COLO668 (cell line): ENCODE data around the gene EIF4E2.
A peak's percentile ranks its signal among the peaks of the same experiment; 100 is the strongest.
"Not testable (repeated sequence)": the region's sequence is repeated elsewhere in the genome, so short reads cannot be mapped to it uniquely, and the experiment has no call there.

Experiments used
- DNase-seq: peaks from one replicate; lab custom pipeline; 2025; ENCODE audit not compliant: unreplicated experiment; lab: John Stamatoyannopoulos, UW

The EIF4E2 gene

DNA sequence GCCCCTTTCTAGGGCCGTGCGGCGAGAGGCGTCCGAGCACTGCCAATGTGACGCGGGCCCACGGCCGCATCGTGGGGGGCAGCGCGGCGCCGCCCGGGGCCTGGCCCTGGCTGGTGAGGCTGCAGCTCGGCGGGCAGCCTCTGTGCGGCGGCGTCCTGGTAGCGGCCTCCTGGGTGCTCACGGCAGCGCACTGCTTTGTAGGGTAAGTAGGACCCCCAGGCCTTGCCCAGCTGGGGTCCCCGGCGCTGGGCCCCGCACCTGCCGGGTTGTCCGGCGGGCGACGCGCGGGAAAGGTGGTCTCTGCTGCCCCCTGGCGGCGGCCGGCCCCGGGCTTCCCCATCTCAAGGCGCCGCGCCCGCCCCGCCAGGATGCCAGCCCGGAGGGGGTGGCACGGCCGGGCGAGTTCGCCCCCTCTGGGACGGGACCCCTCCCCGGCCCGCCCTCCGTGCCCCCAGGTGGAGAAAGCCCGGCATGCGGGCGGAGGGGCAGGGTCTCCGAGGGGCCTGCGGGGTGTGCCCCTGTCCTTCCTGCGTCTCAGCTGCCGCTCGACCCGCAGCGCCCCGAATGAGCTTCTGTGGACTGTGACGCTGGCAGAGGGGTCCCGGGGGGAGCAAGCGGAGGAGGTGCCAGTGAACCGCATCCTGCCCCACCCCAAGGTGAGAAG lies 28.4 kb upstream of the EIF4E2 start:
- peak; percentile 39 for DNase-seq

DNA sequence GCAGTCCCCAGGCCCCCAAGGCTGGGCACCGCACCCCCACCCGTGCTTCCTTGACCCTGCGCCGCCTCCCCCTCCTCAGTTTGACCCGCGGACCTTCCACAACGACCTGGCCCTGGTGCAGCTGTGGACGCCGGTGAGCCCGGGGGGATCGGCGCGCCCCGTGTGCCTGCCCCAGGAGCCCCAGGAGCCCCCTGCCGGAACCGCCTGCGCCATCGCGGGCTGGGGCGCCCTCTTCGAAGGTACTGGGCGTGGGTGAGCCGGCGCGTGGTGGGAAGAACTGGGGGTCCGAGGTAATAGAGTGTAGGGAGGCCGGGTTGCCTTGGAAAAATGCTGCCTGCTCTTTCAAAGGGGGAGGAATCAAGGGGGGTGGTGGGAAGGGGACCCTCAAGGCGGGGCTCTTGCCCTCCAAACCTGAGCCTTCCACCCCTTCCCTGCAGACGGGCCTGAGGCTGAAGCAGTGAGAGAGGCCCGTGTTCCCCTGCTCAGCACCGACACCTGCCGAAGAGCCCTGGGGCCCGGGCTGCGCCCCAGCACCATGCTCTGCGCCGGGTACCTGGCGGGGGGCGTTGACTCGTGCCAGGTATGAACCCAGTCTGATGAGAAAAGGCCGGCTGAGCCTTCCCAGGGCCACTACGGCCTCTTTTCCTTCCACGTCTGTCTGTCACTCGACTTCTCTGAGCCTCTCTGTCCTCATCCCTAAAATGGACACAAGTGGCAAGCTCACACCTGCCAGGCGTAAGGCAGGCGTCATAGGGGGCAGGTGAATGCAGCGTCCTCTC lies 27.7 kb upstream of the EIF4E2 start:
- DNase-seq = no peak

DNA sequence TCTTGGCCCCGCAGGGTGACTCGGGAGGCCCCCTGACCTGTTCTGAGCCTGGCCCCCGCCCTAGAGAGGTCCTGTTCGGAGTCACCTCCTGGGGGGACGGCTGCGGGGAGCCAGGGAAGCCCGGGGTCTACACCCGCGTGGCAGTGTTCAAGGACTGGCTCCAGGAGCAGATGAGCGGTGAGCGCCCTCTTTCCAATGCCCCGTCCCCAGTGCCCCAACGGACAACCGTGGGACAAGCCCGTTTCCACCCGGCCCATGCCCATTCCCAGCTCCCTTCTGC lies 27.1 kb upstream of the EIF4E2 start:
- DNase-seq = no peak

DNA sequence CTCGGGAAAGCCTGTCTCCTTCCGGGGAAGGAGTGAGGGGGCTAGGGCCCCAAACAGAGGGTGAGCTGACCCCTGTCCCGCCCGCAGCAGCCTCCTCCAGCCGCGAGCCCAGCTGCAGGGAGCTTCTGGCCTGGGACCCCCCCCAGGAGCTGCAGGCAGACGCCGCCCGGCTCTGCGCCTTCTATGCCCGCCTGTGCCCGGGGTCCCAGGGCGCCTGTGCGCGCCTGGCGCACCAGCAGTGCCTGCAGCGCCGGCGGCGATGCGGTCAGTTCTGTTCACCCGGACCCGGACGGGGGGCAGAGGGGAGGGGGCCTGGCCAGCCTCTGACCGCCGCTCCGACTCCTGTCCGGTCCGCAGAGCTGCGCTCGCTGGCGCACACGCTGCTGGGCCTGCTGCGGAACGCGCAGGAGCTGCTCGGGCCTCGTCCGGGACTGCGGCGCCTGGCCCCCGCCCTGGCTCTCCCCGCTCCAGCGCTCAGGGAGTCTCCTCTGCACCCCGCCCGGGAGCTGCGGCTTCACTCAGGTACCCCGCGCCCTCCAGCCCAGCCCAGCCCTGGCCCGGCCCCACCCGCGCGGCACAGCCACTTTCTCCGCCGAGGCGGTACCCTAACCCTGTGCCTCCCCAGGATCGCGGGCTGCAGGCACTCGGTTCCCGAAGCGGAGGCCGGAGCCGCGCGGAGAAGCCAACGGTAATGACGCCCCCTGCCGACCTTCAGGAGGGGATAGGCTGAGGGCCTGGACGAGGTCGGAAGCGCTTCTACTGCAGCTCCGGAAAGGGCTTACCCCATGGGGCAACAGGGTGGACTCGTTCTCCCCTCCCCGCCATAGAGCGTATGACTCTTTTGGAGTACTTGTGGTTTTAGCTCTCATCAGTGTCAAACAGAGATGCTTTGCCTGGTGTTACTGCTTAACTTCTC lies 26.5 kb upstream of the EIF4E2 start:
- DNase-seq = peak; percentile 40

DNA sequence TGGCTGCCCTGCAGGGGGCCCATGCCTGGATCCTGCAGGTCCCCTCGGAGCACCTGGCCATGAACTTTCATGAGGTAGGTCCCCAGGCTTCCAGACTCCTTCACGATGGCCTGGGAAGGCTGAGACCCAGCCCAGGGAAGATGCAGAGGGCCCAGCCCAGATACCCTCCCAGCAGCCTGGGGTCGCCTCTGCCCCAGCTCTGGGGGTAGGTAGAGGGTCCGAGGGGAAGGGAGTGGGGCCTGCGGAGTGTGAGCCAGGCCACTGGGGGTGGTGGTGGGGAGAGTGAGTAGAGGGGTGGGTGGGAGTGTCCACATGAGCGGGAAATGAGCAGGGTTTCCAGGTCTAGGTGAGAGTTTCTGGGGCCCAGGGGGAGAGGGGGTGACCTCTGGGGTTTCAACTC lies 25.7 kb upstream of the EIF4E2 start:
- no peak for DNase-seq

DNA sequence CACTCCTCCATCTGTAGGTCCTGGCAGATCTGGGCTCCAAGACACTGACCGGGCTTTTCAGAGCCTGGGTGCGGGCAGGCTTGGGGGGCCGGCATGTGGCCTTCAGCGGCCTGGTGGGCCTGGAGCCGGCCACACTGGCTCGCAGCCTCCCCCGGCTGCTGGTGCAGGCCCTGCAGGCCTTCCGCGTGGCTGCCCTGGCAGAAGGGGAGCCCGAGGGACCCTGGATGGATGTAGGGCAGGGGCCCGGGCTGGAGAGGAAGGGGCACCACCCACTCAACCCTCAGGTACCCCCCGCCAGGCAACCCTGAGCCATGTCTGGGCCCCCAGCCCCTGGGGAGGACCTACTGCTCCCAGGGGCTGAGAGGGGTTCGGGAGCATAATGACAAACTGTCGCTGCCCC lies 25.3 kb upstream of the EIF4E2 start:
- DNase-seq = no peak

DNA sequence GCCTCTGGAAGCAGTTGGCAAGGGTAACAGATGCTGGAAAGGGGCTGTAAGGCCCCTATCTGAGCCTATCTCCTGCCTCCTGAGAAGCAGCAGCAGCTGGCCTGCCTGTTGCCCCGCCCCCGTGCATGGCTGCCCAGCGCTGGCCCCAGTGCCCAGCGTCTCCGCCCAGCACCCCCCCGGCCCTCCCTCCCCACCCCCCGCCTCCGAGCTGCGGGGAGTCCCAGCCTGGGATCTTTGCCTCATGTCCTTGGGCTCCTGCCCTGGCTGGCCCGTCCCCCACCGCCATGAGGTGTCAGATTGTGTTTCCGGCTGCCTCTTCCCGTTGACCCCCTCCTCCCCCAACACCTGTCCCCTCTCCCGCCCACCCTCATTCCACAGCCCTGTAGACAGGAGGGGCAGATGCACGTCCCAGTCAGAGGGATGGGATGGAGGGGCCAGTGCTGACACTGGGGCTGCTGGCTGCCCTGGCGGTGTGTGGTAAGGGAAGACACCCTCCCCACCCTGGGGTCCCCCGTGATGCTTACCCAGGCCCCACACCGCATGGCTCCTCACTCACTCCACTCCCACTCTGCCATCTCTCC lies 24.6 kb upstream of the EIF4E2 start, which contains the start of gene CHRND:
TSS of gene CHRND (plus strand) at position 370 of the 581 bp plus-strand sequence. CDS start at position 426, 56 bp downstream.
- DNase-seq = no peak

DNA sequence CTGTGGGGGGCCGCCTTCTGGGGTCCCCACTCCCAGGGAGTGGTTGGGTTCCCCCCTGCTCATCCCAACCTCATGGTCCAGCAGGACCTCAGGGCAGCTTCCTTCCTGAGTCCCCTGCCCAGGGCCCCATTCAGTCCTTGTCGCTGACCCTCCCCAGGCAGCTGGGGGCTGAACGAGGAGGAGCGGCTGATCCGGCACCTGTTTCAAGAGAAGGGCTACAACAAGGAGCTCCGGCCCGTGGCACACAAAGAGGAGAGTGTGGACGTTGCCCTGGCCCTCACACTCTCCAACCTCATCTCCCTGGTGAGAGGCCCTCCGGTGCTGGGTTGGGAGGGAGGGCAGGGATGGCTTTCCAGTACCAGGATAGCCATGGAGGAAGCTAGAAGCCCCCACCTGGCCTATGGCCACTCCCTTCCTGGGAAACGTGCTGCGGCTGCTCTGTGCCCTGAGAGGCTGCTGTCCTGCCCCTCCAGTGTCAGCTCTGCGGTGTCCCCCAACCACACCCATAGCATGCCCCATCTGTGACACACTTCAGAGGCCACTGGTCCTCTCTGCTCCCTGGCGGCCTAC lies 24.0 kb upstream of the EIF4E2 start:
- no peak for DNase-seq

DNA sequence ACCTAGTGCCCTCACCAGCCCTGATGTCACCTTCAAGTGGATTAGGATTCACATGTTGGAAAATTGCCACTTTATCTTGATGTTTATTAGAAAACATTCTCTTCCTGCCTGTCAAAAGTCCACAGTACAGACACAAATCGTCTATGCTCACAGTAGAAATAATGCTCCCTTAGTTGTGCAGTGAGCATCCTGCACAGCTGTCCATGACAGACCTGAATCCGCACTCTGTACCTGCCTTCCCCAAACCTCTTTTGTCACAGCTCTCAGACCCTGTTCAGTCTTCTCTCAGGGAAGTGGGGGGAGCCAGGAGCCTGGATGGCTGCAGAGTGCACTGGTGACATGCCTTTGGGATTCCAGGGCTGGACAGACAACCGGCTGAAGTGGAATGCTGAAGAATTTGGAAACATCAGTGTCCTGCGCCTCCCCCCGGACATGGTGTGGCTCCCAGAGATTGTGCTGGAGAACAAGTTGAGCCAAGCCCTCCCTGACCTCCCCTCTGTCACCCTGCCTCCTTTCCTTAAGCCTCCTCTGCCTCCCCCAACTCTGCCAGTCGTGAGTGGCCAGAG lies 22.5 kb upstream of the EIF4E2 start:
- DNase-seq = no peak

DNA sequence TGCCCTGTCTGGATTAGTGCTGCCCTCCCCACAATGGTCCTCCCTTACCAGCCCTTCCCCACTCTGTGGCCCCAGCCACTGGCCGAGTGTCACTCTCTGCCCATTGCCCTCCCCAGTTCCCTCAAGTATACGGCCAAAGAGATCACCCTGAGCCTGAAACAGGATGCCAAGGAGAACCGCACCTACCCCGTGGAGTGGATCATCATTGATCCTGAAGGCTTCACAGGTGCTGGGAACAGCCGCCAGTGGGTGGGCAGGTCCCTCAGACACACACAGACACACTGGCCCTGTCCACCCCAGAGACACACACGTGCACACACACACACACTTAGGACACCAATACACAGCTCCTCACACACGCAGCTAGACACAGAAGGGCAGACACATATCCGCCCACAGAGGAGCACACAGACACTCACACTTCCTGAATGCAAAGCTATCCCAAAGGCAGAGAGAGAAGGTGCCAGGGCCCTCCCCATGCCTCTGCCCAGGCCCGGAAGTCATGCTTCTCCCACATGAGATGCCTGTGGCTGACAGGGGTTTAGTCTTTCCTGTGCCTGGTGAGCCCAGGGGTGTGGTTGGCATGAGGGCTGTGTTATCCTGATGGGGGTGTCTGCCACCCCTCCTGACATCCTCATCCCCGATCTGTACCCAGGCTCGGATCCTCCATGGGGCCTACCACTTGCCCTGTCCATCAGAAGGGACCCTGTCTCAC lies 21.6 kb upstream of the EIF4E2 start:
- no peak for DNase-seq

DNA sequence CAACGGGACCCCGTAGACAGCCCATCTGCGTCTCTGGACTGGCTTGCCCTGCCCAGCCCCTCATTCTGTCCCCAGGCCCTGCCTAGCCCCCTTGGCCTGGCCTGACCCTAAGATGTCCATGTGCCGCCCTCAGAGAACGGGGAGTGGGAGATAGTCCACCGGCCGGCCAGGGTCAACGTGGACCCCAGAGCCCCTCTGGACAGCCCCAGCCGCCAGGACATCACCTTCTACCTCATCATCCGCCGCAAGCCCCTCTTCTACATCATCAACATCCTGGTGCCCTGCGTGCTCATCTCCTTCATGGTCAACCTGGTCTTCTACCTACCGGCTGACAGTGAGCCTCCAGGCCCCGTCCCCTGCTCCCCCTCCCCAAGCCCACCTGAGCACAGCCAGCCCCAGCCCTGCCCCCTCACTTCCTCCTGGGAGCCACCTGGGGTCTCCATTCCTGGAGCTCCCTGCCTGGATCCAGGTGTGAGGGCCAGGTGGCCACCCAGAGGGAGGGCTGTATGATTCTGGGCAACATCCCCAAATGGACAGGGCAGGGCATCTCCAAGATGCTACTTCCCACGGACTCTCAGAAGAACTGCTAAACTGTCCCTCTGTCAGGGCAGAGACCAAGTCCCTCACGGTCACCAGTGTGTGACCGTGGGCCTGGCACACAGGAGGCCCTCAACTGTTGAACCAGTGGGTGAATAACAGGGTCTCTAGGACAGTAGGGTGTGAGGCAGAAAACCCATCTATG lies 20.5 kb upstream of the EIF4E2 start:
- DNase-seq = no peak

DNA sequence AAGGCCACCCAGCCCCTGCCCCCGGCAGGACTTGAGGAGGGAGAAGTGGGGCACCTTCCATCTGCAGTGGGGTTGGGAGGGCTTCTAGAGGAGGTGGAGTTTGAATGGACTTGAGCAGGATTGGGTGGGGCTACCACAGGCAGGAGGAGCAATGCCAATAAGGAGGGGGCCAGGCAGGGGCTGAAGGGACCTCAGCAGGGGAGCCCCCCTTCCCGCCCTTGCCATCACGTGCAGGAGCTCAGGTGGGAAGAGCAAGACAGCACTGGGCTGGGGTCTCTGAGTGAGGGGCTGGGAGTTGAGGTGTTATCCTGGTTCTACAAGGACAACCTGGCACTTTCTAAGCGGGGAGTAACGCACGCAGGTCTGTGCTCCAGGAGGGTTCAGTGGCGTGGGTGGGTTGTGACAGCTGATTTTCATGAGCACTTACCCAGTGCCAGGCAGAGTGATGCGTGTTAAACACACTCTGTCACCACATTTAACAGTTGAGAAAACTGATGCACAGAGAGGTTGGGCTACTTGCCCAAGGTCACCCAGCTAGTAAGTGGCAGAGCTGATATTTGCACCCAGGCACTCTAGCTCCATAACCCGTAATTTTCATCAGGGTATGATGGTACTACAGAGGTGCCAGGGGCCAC lies 19.7 kb upstream of the EIF4E2 start:
- DNase-seq = no peak

DNA sequence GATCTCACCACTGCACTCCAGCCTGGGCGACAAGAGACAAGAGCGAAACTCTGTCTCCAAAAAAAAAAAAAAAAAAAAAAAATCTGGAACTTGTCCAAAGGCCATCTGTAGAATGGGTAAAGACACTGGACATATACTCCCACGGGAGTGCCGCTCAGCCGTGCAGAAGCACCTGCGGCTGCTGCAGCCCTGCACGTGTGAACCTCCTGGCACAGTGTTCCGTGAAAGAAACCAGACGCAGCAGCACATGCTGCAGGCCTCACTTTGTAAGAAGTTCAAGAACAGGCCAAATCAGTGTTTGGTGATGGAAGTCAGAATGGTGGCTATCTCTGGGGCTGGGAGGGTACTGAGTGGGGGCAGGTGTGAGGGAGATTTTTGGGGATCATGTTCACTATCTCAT lies 18.1 kb upstream of the EIF4E2 start:
- DNase-seq = no peak

DNA sequence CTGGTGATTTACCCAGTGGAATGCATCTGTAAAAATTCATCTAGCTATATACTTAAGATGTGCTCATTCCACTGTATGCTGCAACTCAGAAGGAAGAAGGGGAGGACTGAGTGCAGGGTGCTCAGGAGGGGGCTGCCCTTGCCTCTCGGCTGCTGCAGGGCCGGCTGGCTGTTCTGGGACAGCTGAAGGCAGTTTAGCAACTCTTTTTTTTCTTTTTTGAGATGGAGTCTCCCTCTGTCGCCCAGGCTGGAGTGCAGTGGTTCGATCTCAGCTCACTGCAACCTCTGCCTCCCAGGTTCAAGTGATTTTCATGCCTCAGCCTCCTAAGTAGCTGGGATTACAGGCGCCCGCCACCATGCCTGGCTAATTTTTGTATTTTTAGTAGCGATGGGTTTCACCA lies 17.7 kb upstream of the EIF4E2 start:
- not testable (repeated sequence) for DNase-seq

DNA sequence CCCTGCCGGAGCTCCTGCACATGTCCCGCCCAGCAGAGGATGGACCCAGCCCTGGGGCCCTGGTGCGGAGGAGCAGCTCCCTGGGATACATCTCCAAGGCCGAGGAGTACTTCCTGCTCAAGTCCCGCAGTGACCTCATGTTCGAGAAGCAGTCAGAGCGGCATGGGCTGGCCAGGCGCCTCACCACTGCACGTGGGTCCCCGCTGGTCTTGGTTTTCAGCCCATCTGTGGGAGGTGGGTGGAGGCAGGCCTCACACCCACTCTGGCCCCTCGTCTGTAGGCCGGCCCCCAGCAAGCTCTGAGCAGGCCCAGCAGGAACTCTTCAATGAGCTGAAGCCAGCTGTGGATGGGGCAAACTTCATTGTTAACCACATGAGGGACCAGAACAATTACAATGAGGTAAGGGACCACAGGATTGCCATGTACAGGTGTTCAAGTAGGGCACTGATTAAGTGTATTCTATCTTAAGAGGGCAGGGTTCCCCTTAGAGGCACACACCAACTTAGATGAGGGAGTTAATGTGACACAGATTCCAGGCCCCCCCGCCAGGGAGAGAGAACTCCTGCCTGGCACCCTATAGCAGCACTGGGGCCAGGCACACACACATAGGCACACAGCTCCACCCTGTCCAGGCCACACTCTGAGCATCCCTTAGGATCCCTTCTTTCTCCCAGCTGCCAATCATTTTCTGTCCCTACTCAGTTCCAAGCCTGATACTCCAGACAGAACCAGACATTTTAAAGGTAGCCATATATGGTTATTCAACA lies 16.4 kb upstream of the EIF4E2 start:
- no peak for DNase-seq

DNA sequence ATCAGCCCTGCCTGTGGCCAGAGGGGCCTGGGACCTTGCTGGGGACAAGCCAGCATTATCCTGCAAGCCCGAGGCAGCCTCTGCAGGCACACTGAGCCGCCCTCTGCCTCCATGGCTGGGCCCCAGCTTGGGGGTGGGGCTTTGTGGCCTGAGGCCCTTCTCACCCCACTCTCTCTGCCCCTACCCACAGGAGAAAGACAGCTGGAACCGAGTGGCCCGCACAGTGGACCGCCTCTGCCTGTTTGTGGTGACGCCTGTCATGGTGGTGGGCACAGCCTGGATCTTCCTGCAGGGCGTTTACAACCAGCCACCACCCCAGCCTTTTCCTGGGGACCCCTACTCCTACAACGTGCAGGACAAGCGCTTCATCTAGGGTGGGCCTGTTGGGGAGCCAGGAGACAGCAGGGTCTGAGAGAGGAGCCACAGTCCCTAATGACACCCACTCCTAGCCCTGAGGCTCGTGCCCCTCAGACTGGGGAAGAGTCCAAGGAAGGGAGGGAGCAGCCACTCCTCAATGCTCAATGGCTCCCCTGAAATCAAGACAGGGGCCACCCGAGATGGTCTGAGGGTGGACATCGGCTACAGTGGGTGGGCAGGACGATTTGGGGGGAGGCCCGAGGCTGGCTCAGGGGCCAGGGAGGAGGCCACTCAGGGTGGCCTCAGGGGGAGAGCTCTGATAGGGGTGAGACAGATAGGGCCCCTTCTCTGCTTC lies 15.4 kb upstream of the EIF4E2 start:
- no peak for DNase-seq

DNA sequence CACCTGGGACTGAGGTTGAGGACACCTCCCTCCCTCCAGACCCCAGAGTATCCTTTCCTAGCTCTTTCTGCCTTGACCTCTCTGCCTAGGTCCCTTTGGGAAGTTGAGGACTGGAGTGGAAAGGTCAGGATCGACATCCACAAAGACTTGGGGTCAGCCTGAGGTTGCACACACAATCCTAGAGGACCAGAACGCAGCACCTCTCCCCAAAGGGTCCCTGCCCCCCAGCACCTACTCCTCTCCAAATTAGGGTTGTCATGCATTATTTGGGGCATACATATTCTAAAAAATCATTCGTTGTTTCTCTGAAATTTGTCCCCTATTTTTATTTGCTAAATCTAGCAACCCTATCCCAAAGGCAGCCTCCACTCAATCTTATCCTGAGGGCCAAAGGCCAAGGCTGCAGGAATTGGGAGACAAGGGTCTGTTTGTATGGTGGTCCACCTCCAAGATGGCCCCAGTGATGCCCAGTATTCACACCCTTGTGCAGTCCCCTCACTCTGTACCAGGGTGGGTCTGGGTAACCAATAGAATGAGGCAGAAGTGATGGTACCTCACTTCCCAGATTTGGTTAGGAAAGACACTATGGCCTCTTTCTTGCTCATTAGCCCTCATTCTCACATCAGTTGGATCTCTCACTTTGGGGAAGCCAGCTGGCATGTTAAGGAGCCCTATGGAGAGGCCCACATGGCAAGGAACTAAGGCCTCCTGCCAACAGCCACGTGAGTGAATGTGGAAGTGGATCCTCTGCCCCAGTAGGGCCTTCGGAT lies 14.5 kb upstream of the EIF4E2 start:
- DNase-seq = no peak
